ENCODE measurements around the gene HBE1. TPM values are rescaled to one million over a fixed set of nuclear protein-coding genes. Genes with fewer than 3 reads are reported as not detected.

HBE1 gene
- polyA plus RNA-seq, 1 of the 3 experiments (the other 2 are of a cell fraction), result 2.4 TPM

- DNase-seq, result no peak
- H4K20me1 ChIP-seq (ENCODE audit: insufficient read depth), result no peaks in the 10 kb centered on the region
- no peak overlapping the region for H2AFZ ChIP-seq (ENCODE audit: low read depth)
- ChIA-PET CTCF (no interaction called here), POLR2A (no interaction called here)
- TF ChIP-seq EZH2phosphoT487 (IDR thresholded peaks at IDR 0.05; ENCODE audit: borderline replicate concordance, low read depth), result no peak
- no peak for TF ChIP-seq JUND (IDR thresholded peaks at IDR 0.05)
- TF ChIP-seq MXI1 (IDR thresholded peaks at IDR 0.05; ENCODE audit: low read depth, low read length), result no peak
- TF ChIP-seq GABPA (IDR thresholded peaks at IDR 0.05; ENCODE audit: low read depth), result no peak
- no peak for TF ChIP-seq FOSL2 (IDR thresholded peaks at IDR 0.05; ENCODE audit: borderline replicate concordance, low read depth)
- TF ChIP-seq MAX (IDR thresholded peaks at IDR 0.05; ENCODE audit: low read depth), result no peak
- no peak for TF ChIP-seq ZBTB33 (IDR thresholded peaks at IDR 0.05; ENCODE audit: borderline replicate concordance, low read depth)
- TF ChIP-seq GATA2 (CRISPR knock-in tag; IDR thresholded peaks at IDR 0.05), result no peak
- TF ChIP-seq RCOR1 (IDR thresholded peaks at IDR 0.05; ENCODE audit: low read length), result no peak
- no peak for TF ChIP-seq YY1 (IDR thresholded peaks at IDR 0.05; ENCODE audit: low read depth)
- TF ChIP-seq IRF3 (IDR thresholded peaks at IDR 0.05; ENCODE audit: low read depth, low read length), result no peak
- no peaks in the 10 kb centered on the region for H3K4me1 ChIP-seq (ENCODE audit: control insufficient read depth in 1 of 2, insufficient read depth in 2 of 2, low read depth in 1 of 2, low read length in 1 of 2)
- no peaks in the 10 kb centered on the region; the same call in 1 of the 2 replicates for H3K27me3 ChIP-seq (ENCODE audit: insufficient read depth)
- no peaks in the 10 kb centered on the region for H3F3A ChIP-seq (replicated peaks; ENCODE audit: insufficient read depth)
- no peak overlapping the region for H3K27ac ChIP-seq (ENCODE audit: low read depth in 2 of 2, low read length in 1 of 2)
- H3K9me2 ChIP-seq, result no peaks in the 10 kb centered on the region
- H3K36me3 ChIP-seq (replicated peaks in 1 of 2; ENCODE audit: control insufficient read depth in 1 of 2, insufficient read depth in 2 of 2, low read length in 1 of 2), result no peaks in the 10 kb centered on the region
- H3K4me2 ChIP-seq, result no peak overlapping the region
- H3K4me3 ChIP-seq (ENCODE audit: low read depth in 2 of 2, low read length in 1 of 2), result no peak overlapping the region
- no peaks in the 10 kb centered on the region for H3K9me3 ChIP-seq
- no peak overlapping the region for H3K9ac ChIP-seq
- no peaks in the 10 kb centered on the region for H3K79me2 ChIP-seq (ENCODE audit: insufficient read depth)
- 7% methylated on average over 2 of the region's 2 CpGs for WGBS (ENCODE audit: low lambda C conversion rate)
Observed at GRCh38 chr11:5307256-5308019, 37.7 kb upstream of the HBE1 start.

- H3K4me1 ChIP-seq (ENCODE audit: control insufficient read depth in 1 of 2, insufficient read depth in 2 of 2, low read depth in 1 of 2, low read length in 1 of 2), result no peaks in the 10 kb centered on the region
- no peaks in the 10 kb centered on the region for H3K36me3 ChIP-seq (replicated peaks in 1 of 2; ENCODE audit: control insufficient read depth in 1 of 2, insufficient read depth in 2 of 2, low read length in 1 of 2)
- H3K9ac ChIP-seq, result no peak overlapping the region
- POLR2A ChIA-PET, result no interaction called here
- H3K9me3 ChIP-seq, result no peaks in the 10 kb centered on the region
- no peak overlapping the region for H2AFZ ChIP-seq (ENCODE audit: low read depth)
- no peaks in the 10 kb centered on the region for H4K20me1 ChIP-seq (ENCODE audit: insufficient read depth)
- H3K79me2 ChIP-seq (ENCODE audit: insufficient read depth), result no peaks in the 10 kb centered on the region
- no peaks in the 10 kb centered on the region for H3K9me2 ChIP-seq
- H3K4me2 ChIP-seq, result no peak overlapping the region
- H3K27me3 ChIP-seq (ENCODE audit: insufficient read depth), result no peaks in the 10 kb centered on the region; the same call in 1 of the 2 replicates
- H3K4me3 ChIP-seq (ENCODE audit: low read depth in 2 of 2, low read length in 1 of 2), result no peak overlapping the region
- no peak overlapping the region for H3K27ac ChIP-seq (ENCODE audit: low read depth in 2 of 2, low read length in 1 of 2)
- no peaks in the 10 kb centered on the region for H3F3A ChIP-seq (replicated peaks; ENCODE audit: insufficient read depth)
- DNase-seq, result no peak
- TF ChIP-seq JUND (IDR thresholded peaks at IDR 0.05), result no peak
- TF ChIP-seq GATA2 (CRISPR knock-in tag; IDR thresholded peaks at IDR 0.05), result no peak
- TF ChIP-seq ZBTB33 (IDR thresholded peaks at IDR 0.05; ENCODE audit: borderline replicate concordance, low read depth), result no peak
- TF ChIP-seq RFX5 (IDR thresholded peaks at IDR 0.05; ENCODE audit: low read length), result no peak
- no peak for TF ChIP-seq RCOR1 (IDR thresholded peaks at IDR 0.05; ENCODE audit: low read length)
- TF ChIP-seq IRF3 (IDR thresholded peaks at IDR 0.05; ENCODE audit: low read depth, low read length), result no peak
- no peak for TF ChIP-seq YY1 (IDR thresholded peaks at IDR 0.05; ENCODE audit: low read depth)
- WGBS (ENCODE audit: low lambda C conversion rate), result 20% methylated on average over 1 of the region's 1 CpG
- CTCF ChIA-PET, result no interaction called here
Observed at GRCh38 chr11:5304046-5304445, 34.3 kb upstream of the HBE1 start.

All from SK-N-SH (cell line).